Activated CD4-positive, alpha-beta T cell treated with anti-CD3 and anti-CD28 coated beads for 1 hour (primary cell): ENCODE measurements around the gene KRTAP16-1.
"Not testable (repeated sequence)": the region's sequence is repeated elsewhere in the genome, so short reads cannot be mapped to it uniquely, and the experiment has no call there.

ENCODE experiments used
- DNase-seq: peaks from one replicate; pipeline ENCODE4 v3.0.0-alpha.2; 2020

Gene KRTAP16-1

GRCh38 chr17:41308918-41309359, at the start of gene KRTAP16-1:
Gene KRTAP16-1 (minus strand): TSS chr17:41309309. CDS start chr17:41309253, 56 bp downstream.
- DNase-seq = no peak

DNA sequence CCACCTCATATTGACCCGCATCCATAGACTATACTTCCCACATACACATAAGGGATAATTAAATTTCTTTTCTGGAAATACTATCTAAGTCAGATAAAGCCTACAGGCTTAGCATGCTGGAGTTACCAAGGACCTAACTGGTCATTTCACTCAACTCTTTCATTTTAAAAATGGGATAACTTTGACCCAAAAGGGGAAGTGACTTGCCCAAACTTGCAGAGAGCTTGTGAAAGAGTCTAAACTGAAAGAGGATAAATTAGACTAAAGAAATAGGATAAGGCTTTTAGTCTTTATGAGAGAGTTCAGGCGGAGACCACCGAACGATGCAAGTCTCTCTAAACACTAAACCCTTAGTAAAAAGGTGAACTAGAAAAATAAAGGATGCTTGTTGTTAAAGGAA, 45.4 kb upstream of the KRTAP16-1 start:
- no peak for DNase-seq

- no peak for DNase-seq
Measured at GRCh38 chr17:41352597-41353366, 43.7 kb upstream of the KRTAP16-1 start.

DNA sequence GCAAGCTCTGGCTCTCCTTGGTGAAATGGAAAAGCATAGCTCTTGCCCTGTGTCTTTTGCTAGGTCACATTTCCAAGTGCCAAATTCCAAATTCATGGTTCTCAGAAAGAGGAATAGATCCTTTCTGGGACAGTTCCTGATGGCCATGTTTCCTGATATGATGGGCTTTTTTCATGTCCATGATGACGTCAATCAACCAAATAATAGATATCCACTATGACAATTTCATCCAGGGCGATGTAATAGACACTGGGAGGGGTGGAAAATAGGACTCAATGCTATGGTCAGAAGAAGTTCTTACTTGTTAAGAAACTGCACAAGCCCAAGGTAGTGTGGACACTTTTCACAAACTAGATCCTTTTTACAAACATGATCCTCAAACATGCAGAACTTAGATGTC, 42.1 kb upstream of the KRTAP16-1 start:
- DNase-seq = no peak

- DNase-seq = not testable (repeated sequence)
Measured at GRCh38 chr17:41350381-41350878, 41.3 kb upstream of the KRTAP16-1 start, which contains the start of gene KRT33A. Gene KRT33A (minus strand): TSS chr17:41350828. CDS start chr17:41350767, 61 bp downstream.

DNA sequence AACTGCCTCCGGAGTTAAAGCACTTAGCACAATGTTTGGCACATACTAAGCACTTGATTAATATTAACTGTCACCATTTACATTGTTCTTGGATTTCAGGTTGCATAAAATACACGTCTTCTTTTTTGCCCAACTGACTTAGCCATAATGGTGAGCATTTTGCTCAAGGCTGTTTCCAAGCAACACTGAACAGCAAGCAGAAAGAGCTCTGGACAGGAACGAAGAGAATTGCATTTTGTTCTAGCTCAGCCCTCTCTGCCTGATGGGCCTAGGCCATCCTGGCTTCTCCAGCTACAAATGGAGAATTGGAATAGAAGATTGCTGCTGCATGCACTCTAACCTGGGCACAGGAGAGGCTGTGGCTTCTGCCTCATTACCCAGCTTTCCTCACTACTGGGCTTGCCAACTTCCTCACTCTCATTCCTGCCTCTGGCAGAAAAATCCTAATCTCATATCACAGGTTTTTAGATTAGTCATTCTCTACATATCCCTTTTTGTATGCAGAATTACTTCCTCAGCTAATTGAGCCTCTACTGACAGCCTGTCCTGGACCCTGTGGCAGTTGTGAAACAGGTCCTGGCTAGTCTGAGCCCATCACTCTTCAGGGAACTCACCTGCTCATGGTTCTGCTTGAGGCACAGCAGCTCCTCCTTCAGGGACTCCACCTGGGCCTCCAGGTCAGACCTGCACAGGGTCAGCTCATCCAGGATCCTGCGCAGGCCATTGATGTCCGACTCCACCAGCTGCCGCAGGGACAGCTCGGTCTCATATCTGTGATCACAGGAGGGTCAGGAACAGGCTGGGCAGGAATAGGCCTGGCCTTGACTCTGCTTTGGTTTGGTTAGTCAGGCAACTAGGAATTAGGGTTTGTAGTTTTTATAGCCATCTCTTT, 39.0 kb upstream of the KRTAP16-1 start:
- DNase-seq = no peak

- not testable (repeated sequence) for DNase-seq
Measured at GRCh38 chr17:41346421-41346820, 37.3 kb upstream of the KRTAP16-1 start.

GRCh38 chr17:41345992-41346391, 36.9 kb upstream of the KRTAP16-1 start:
- DNase-seq = no peak

DNA sequence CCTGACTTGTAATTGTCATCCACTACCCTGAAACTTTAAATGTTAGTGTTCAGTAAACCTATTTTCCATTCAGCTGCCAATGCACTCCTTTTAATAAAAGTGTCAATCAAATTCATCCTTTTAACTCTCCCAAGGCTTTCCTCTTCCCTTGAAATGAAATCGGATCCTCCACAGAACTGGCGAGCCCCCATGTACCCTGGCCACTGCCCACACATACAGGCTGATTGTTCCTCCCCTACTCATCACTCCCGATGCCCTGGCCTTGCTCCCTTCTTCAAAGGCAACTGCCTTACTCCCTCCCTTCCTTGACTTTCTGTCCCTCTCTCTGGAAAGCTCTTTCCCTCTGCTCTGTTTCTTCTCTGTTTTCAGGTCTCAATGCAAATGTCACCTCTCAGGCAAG, 33.9 kb upstream of the KRTAP16-1 start:
- DNase-seq = no peak

DNA sequence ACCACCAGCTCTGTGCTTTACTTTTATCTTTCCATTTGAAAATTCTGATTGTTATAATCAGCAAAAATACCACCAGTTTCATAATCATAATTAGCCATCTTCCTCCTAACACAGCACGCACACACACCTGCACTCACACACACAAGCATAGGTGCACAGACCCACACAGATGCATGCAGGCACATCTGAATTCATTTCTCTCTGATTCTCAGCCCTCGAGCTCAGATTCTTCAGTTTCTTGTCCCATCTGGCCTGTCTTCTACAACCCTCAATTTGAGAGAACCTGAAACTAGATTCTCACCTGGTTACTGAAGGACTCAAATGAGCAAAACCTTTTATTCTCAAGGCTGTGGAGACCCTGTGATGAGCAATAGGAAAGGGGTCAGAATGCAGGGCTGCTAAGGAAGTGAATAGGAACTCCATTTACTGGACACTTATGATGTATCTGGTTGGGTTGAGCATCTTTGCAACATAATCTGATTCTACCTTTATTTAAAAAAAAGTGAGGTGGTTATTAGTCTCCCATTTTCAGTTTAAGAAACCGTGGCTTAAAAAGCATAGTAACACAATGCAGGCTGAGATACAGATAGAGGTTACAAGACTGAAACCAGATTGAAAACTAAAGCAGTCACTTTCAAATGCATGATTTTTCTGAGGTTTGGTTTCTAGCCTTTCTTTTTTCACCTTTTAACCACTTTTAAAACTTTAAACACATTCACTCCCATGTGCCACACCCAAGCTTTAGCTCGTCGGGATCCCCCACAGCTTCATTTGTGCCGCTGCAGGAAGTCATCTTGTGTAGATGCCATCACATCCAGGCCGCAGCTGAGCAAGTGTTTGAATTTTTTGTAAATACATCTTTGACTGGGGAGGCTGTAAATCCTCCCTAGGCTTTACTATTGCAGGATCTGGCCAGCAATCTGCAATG, 32.1 kb upstream of the KRTAP16-1 start:
- no peak for DNase-seq

- no peak for DNase-seq
Measured at GRCh38 chr17:41340494-41340893, 31.4 kb upstream of the KRTAP16-1 start.

DNA sequence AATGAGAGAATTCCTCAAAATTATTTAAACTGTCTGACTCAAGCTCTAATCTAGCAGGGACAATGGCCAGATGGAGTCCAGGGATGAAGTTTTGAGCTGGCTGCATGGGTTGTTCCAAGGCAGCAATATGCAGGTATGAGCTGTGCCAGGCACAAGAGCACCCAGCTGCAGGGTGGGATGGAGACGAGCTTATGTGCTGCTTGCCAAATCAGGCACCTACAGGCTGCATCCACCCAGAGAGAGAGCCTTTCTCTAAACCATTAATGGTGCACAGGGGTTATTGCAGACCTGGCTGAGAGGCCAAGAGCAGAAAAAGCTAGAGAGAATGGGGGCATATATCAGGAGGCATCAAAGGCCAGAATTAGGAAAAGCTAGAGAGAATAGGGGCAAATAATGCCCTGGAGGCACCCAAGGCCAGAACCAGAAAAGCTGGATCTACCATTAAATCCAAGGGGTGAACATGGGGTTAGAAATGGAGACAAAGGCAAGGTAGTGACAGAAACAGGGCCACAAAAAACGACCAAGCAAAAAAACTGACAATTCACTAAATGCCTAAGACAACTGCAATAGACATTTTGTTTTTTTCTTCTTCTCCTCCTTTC, 30.6 kb upstream of the KRTAP16-1 start:
- DNase-seq = no peak

- no peak for DNase-seq
Measured at GRCh38 chr17:41338961-41339485, 29.9 kb upstream of the KRTAP16-1 start.

GRCh38 chr17:41335747-41336146, 26.6 kb upstream of the KRTAP16-1 start:
- DNase-seq = no peak

GRCh38 chr17:41334385-41335305, 25.5 kb upstream of the KRTAP16-1 start:
- DNase-seq = no peak

- DNase-seq = no peak
Measured at GRCh38 chr17:41333836-41334235, 24.7 kb upstream of the KRTAP16-1 start.

- no peak for DNase-seq
Measured at GRCh38 chr17:41333098-41333497, 24.0 kb upstream of the KRTAP16-1 start.

- no peak for DNase-seq
Measured at GRCh38 chr17:41332239-41332638, 23.1 kb upstream of the KRTAP16-1 start.

GRCh38 chr17:41331606-41332005, 22.5 kb upstream of the KRTAP16-1 start:
- no peak for DNase-seq

- no peak for DNase-seq
Measured at GRCh38 chr17:41329279-41329948, 20.3 kb upstream of the KRTAP16-1 start.
